Esophagus muscularis mucosa (tissue), 3 donors: Measurements from ENCODE around the gene KATNAL1.

ENCODE experiments used
- POLR2A ChIP-seq: fragments of 450-650 bp; IDR thresholded peaks from one replicate; pipeline ENCODE4 v1.6.1; 2017; ENCODE audit warnings: antibody characterized with exemption, moderate library complexity, mild to moderate bottlenecking, low read depth
- TF ChIP-seq, protein P1 (sequence below), 3 experiments: fragments of 200-600 bp in 2 of 3; fragments of 450-650 bp in 1 of 3; sonication (generic) in 2 of 3; IDR thresholded peaks; one replicate each; pipeline ENCODE4 v1.5.1; 2017 to 2019; ENCODE audit warnings: antibody characterized with exemption in 3 of 3, mild to moderate bottlenecking in 2 of 3, moderate library complexity in 1 of 3

DNA sequence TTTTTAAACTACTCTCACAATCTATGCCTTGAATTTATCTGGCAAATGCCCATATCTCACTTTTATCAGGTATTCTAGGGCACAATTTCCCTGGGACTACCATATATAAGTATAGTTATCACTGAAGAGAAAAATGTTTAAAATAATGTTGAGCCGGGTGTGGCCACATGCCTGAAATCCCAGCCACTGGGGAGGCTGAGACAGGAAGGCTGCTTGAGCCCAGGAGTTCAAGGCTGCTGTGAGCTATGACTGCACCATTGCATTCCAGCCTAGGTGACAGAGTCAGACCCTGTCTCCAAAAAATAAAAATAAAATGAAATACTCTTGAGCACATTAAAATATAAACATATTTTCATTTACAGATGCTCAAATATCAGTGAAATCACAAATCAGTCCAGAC, 4.1 kb downstream of the KATNAL1 start:
- TF ChIP-seq, protein P1, sequence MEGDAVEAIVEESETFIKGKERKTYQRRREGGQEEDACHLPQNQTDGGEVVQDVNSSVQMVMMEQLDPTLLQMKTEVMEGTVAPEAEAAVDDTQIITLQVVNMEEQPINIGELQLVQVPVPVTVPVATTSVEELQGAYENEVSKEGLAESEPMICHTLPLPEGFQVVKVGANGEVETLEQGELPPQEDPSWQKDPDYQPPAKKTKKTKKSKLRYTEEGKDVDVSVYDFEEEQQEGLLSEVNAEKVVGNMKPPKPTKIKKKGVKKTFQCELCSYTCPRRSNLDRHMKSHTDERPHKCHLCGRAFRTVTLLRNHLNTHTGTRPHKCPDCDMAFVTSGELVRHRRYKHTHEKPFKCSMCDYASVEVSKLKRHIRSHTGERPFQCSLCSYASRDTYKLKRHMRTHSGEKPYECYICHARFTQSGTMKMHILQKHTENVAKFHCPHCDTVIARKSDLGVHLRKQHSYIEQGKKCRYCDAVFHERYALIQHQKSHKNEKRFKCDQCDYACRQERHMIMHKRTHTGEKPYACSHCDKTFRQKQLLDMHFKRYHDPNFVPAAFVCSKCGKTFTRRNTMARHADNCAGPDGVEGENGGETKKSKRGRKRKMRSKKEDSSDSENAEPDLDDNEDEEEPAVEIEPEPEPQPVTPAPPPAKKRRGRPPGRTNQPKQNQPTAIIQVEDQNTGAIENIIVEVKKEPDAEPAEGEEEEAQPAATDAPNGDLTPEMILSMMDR (IDR thresholded peaks at IDR 0.05) = no peak
- TF ChIP-seq POLR2A = no peak
